T-cell (primary cell): ENCODE measurements around the gene EVX1. TPM values are rescaled to one million over a fixed set of nuclear protein-coding genes. Genes with fewer than 3 reads are reported as not detected.

Source experiments
- ATAC-seq, 4 experiments: fragments of 200-7000 bp in 3 of 4; fragments of 150-1000 bp in 1 of 4; cut with Tn5 transposase; replicated peaks in 1 of 4; 1 replicate in 3 of 4; 2 replicates in 1 of 4; pipeline ENCODE4 v1.10.0; 2021; ENCODE audit warnings: moderate library complexity in 3 of 4, mild to moderate bottlenecking in 2 of 4, moderate number of reproducible peaks in 1 of 4
- CTCF ChIA-PET, 2 donors: fragments of 300-600 bp; sonication (Branson Sonifier 250); formaldehyde crosslinking; loops; one replicate each; lab custom pipeline; 2022; ENCODE audit warnings: antibody characterized with exemption in 2 of 2; lab: Charles Lee
- POLR2A ChIA-PET, 2 donors: fragments of 300-600 bp; sonication (Branson Sonifier 250); formaldehyde crosslinking; loops; one replicate each; lab custom pipeline; 2022; ENCODE audit warnings: antibody characterized with exemption in 2 of 2; lab: Charles Lee
- DNase-seq, 35 experiments: peaks; one replicate each; pipeline versions ENCODE4 v3.0.0 to v3.0.0-alpha.2; 2013 to 2023
- H3K27ac ChIP-seq: one replicate; pipeline ENCODE4 v1.5.1; 2013; ENCODE audit warnings: low read length
- H3K27me3 ChIP-seq, 2 experiments: replicated peaks in 1 of 2; 1 replicate in 1 of 2; 2 replicates in 1 of 2; pipeline versions ENCODE4 v1.6.1 to v1.7.0; 2013; ENCODE audit warnings: low read length in 1 of 2, mixed read lengths in 1 of 2; ENCODE audit not compliant: control insufficient read depth in 2 of 2, insufficient read depth in 2 of 2; ENCODE audit errors: extremely low read depth in 1 of 2
- H3K36me3 ChIP-seq, 2 donors: 1 replicate in 1 of 2; 2 replicates in 1 of 2; pipeline versions ENCODE4 v1.6.1 to v1.7.0; 2013; ENCODE audit warnings: low read length in 1 of 2; ENCODE audit not compliant: control insufficient read depth in 2 of 2, insufficient read depth in 1 of 2; ENCODE audit errors: extremely low read depth in 1 of 2
- H3K4me1 ChIP-seq, 2 experiments: 1 replicate in 1 of 2; 2 replicates in 1 of 2; pipeline versions ENCODE4 v1.6.1 to v1.7.0; 2013; ENCODE audit warnings: low read length in 2 of 2, mixed read lengths in 1 of 2; ENCODE audit not compliant: insufficient read depth in 2 of 2, control insufficient read depth in 1 of 2; ENCODE audit errors: extremely low read depth in 1 of 2
- H3K4me3 ChIP-seq, 2 donors: 1 replicate in 1 of 2; 2 replicates in 1 of 2; pipeline versions ENCODE4 v1.5.1 to v1.7.0; 2013; ENCODE audit warnings: mild to moderate bottlenecking in 2 of 2, low read length in 1 of 2, moderate library complexity in 1 of 2; ENCODE audit not compliant: control insufficient read depth in 1 of 2; ENCODE audit errors: extremely low read depth in 1 of 2
- H3K9me3 ChIP-seq: 2 replicates; pipeline ENCODE4 v1.7.0; 2013
- H3K27ac Mint-ChIP-seq, 2 donors: one replicate each; pipeline ENCODE4 v1.8.0; 2020 to 2021; ENCODE audit warnings: mild to moderate bottlenecking in 2 of 2, mixed read lengths in 2 of 2
- H3K27me3 Mint-ChIP-seq, 2 donors: one replicate each; pipeline ENCODE4 v1.8.0; 2021 to 2022; ENCODE audit warnings: mixed read lengths in 2 of 2
- H3K36me3 Mint-ChIP-seq: one replicate; pipeline ENCODE4 v1.8.0; 2021; ENCODE audit warnings: mixed read lengths
- H3K4me1 Mint-ChIP-seq, 3 donors: one replicate each; pipeline ENCODE4 v1.8.0; 2020 to 2022; ENCODE audit warnings: mixed read lengths in 3 of 3, mild to moderate bottlenecking in 1 of 3
- H3K4me3 Mint-ChIP-seq, 3 donors: one replicate each; pipeline ENCODE4 v1.8.0; 2020 to 2022; ENCODE audit warnings: mild to moderate bottlenecking in 3 of 3, mixed read lengths in 3 of 3, moderate library complexity in 3 of 3
- H3K9me3 Mint-ChIP-seq, 3 donors: one replicate each; pipeline ENCODE4 v1.8.0; 2020 to 2022; ENCODE audit warnings: mixed read lengths in 3 of 3
- WGBS: methylation state at CpG from one replicate; pipeline ENCODE4 v1.1.5; 2013; ENCODE audit warnings: missing lambda C conversion rate; ENCODE audit not compliant: insufficient coverage; 5-methylcytosine and 5-hydroxymethylcytosine counted together
- total RNA-seq, 35 experiments: library from RNA in 6 of 35; stranded (reverse) in 6 of 35; fragments of 120-200 nt in 1 of 35; gene quantifications; one replicate each; pipeline versions ENCODE4 v1.2.1 to v1.2.4 and lab custom pipeline; 2013 to 2026

Gene EVX1
- total RNA-seq, 5 donors from 2014 or later (not counting 1 experiment from before 2014, with no cell fraction given): 0.16 TPM; not detected in 4

- Mint-ChIP-seq H3K27ac (no peak overlapping the region), H3K4me3 (peak overlapping the region in 1 of 3 donors; percentile 43), H3K4me1 (peaks cover 6 to 33% (median 27%) of the 10 kb centered on the region in 3 donors), H3K36me3 (no peaks in the 10 kb centered on the region), H3K9me3 (no peaks in the 10 kb centered on the region), H3K27me3 (peaks cover 64 to 85% of the 10 kb centered on the region in 2 donors)
- no peak overlapping the region for H3K4me3 ChIP-seq
- H3K4me1 ChIP-seq: peaks cover 0 to 31% of the 10 kb centered on the region in 2 experiments
- no peaks in the 10 kb centered on the region for H3K36me3 ChIP-seq
- H3K27me3 ChIP-seq: peaks cover 15 to 87% of the 10 kb centered on the region in 2 experiments
- ChIA-PET POLR2A (no interaction called here), CTCF (interaction anchor here in 1 of 2 donors (1.2 kb wide), 1 partner anchor 1389 kb away, joined by 3 read pairs; no protein-coding TSS in a partner anchor)
- ATAC-seq: no peak
- DNase-seq: no peak
- H3K27ac ChIP-seq: no peak overlapping the region
- WGBS: 29% methylated on average over 1 of the region's 1 CpG
- H3K9me3 ChIP-seq: no peaks in the 10 kb centered on the region
These were observed 4.8 kb upstream of the EVX1 start for GRCh38 chr7:27237735-27238334.

DNA sequence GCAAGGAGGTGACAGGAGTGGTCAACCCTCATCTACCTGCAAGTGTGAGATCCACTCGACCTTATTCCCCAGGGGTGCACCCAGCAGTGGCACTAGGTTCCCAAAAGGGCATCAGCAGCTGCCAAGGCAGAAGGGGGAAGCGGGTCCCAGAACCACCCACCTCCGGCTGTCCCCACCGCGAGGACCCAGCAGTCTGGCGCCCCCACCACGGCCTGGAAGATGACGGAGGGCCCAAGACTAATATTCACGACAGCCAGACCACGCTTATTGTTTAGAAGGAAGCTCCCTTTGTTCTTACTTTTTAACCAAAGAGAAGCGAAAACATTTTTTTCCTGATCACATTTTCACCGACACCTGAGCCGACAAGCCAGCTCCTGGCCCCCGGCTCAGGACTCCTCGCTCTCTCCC lies 3.6 kb upstream of the EVX1 start:
- Mint-ChIP-seq H3K4me1 (peaks cover 10 to 37% (median 32%) of the 10 kb centered on the region in 3 donors), H3K27me3 (peaks cover 62 to 83% of the 10 kb centered on the region in 2 donors), H3K27ac (no peak overlapping the region), H3K36me3 (no peaks in the 10 kb centered on the region), H3K4me3 (peak overlapping the region in 1 of 3 donors; percentile 43), H3K9me3 (no peaks in the 10 kb centered on the region)
- peaks cover 0 to 33% of the 10 kb centered on the region in 2 experiments for H3K4me1 ChIP-seq
- H3K27me3 ChIP-seq: peaks cover 18 to 96% of the 10 kb centered on the region in 2 experiments
- no peaks in the 10 kb centered on the region for H3K9me3 ChIP-seq
- DNase-seq (no peak), ATAC-seq (no peak)
- no peak overlapping the region for H3K27ac ChIP-seq
- no peaks in the 10 kb centered on the region for H3K36me3 ChIP-seq
- WGBS: 29% methylated on average over 9 of the region's 15 CpGs
- H3K4me3 ChIP-seq: no peak overlapping the region
- POLR2A ChIA-PET: no interaction called here
- CTCF ChIA-PET: no interaction called here

DNA sequence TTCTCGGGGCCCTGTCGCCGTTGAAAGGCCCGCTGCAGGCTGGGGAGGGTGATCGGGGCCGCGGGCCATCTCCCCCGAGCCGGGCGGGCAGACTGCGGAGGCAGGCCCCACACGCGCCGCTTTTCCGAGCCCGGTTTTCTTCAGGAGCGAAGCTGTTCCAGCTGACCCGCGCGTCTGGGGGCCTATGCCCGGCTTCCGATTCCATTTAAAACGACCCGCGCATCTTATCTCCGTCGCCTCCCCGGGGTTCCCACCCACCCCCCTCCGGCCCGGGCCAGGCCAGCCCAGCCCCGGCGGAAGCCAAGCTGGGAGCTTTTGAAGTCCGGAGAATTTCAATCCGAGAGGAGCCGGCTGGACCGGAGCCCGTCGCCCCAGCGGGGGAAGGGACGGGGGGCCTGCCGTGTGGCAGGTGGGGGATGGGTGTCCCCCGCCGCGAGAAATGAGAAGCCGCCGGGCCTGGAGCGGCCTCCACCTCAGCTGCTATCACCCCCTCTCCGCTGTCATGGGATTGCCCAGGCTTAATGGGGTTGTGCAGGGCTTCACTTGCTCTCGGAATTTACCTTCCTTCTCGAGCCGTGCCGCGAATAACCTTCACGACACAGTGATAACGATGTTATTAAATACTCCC lies 3.1 kb upstream of the EVX1 start:
- ChIA-PET CTCF (no interaction called here), POLR2A (no interaction called here)
- Mint-ChIP-seq H3K9me3 (no peaks in the 10 kb centered on the region), H3K4me1 (peaks cover 14 to 41% (median 34%) of the 10 kb centered on the region in 3 donors), H3K27me3 (peaks cover 62 to 83% of the 10 kb centered on the region in 2 donors), H3K27ac (no peak overlapping the region), H3K36me3 (no peaks in the 10 kb centered on the region), H3K4me3 (peak overlapping the region in 1 of 3 donors; percentile 43)
- 7% methylated on average over 34 of the region's 55 CpGs for WGBS
- Histone ChIP-seq H3K27ac (no peak overlapping the region), H3K36me3 (no peaks in the 10 kb centered on the region), H3K27me3 (peaks cover 22 to 97% of the 10 kb centered on the region in 2 experiments), H3K9me3 (no peaks in the 10 kb centered on the region), H3K4me3 (no peak overlapping the region), H3K4me1 (peaks cover 0 to 33% of the 10 kb centered on the region in 2 experiments)
- DNase-seq: no peak
- ATAC-seq: no peak

GRCh38 chr7:27240015-27240731 lies 2.4 kb upstream of the EVX1 start:
- peaks cover 0 to 33% of the 10 kb centered on the region in 2 experiments for H3K4me1 ChIP-seq
- Mint-ChIP-seq H3K36me3 (no peaks in the 10 kb centered on the region), H3K27me3 (peaks cover 69 to 84% of the 10 kb centered on the region in 2 donors), H3K9me3 (no peaks in the 10 kb centered on the region), H3K27ac (peak overlapping the region in 1 of 2 donors; percentile 49), H3K4me3 (peak overlapping the region in 1 of 3 donors; percentile 43), H3K4me1 (peaks cover 19 to 42% (median 35%) of the 10 kb centered on the region in 3 donors)
- ATAC-seq: no peak
- CTCF ChIA-PET: no interaction called here
- WGBS: 12% methylated on average over 6 of the region's 18 CpGs
- no peaks in the 10 kb centered on the region for H3K9me3 ChIP-seq
- H3K4me3 ChIP-seq: no peak overlapping the region
- H3K27me3 ChIP-seq: peaks cover 21 to 97% of the 10 kb centered on the region in 2 experiments
- no peaks in the 10 kb centered on the region for H3K36me3 ChIP-seq
- POLR2A ChIA-PET: no interaction called here
- DNase-seq: no peak
- H3K27ac ChIP-seq: no peak overlapping the region

- ChIA-PET CTCF (interaction anchor here in 1 of 2 donors (0.6 kb wide), 2 partner anchors 43 to 312 kb away, joined by 3 read pairs; no protein-coding TSS in a partner anchor), POLR2A (no interaction called here)
- Mint-ChIP-seq H3K36me3 (no peaks in the 10 kb centered on the region), H3K9me3 (no peaks in the 10 kb centered on the region), H3K4me3 (no peak overlapping the region), H3K27ac (no peak overlapping the region), H3K4me1 (peaks cover 19 to 39% (median 31%) of the 10 kb centered on the region in 3 donors), H3K27me3 (peaks cover 64 to 87% of the 10 kb centered on the region in 2 donors)
- Histone ChIP-seq H3K27ac (no peak overlapping the region), H3K4me3 (no peak overlapping the region), H3K9me3 (no peaks in the 10 kb centered on the region), H3K36me3 (no peaks in the 10 kb centered on the region), H3K4me1 (peaks cover 0 to 30% of the 10 kb centered on the region in 2 experiments), H3K27me3 (peaks cover 23 to 95% of the 10 kb centered on the region in 2 experiments)
- ATAC-seq (no peak), DNase-seq (no peak)
- WGBS: 11% methylated on average over 2 of the region's 17 CpGs
These were observed 1.2 kb upstream of the EVX1 start for GRCh38 chr7:27241189-27242056.
